NCI-H345 treated with DMSO at 0.1 percent for 48 hours (cell line): Measurements from ENCODE around the gene TMEM95.
"Not testable (repeated sequence)": the region's sequence is repeated elsewhere in the genome, so short reads cannot be mapped to it uniquely, and the experiment has no call there.

Source experiments
- DNase-seq: peaks from one replicate; lab custom pipeline; 2025; ENCODE audit not compliant: unreplicated experiment; lab: John Stamatoyannopoulos, UW

TMEM95 gene

GRCh38 chr17:7323731-7324437, 31.1 kb upstream of the TMEM95 start:
- no peak for DNase-seq

GRCh38 chr17:7324438-7324779, 30.5 kb upstream of the TMEM95 start:
- DNase-seq, result no peak

DNA sequence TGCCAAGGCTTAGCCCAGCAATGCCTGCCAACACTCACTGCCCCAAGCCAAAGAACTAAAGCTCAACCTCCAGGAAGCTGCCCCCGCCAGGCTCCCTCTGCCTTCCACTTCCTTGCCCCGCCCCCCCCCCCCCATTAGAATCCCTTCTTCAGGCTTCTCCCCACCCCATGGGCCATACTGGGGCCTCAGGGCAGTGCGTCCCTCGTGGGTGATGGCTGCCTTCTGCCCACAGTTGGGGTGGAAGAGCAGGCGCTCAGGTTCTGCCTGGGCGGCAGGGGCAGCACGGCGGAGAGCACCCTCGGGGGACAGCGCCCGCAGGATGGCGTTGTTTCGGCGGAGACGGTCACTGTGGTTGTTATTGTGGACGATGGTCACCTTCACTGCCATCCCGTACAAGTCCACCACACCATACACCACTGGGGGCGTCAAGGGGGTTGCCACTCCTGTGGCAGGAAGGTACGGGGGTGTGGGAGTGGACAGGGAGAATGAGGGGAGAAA, 29.9 kb upstream of the TMEM95 start:
- DNase-seq, result no peak

GRCh38 chr17:7326186-7326585, 28.8 kb upstream of the TMEM95 start:
- no peak for DNase-seq

GRCh38 chr17:7327056-7327455, 27.9 kb upstream of the TMEM95 start:
- DNase-seq, result no peak

DNA sequence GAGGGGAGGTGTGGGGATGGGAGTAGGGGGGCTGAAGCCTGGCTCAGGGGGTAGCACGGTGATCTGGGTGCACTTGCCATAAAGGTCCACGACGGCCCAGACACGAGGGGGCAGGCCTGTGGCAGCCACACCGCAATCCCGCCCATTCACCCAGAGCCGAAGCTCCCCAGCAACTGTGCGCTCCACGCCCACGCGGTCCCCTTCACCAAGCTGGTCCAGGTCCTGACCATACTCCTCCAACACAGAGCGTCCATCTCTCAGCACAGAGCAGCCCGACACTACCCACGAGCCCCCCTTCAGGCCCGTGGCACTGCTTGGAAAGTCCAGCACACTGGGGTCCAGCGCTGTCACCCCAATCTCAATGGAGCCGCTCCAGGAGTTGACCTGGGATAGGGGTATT, 27.5 kb upstream of the TMEM95 start:
- no peak for DNase-seq

DNA sequence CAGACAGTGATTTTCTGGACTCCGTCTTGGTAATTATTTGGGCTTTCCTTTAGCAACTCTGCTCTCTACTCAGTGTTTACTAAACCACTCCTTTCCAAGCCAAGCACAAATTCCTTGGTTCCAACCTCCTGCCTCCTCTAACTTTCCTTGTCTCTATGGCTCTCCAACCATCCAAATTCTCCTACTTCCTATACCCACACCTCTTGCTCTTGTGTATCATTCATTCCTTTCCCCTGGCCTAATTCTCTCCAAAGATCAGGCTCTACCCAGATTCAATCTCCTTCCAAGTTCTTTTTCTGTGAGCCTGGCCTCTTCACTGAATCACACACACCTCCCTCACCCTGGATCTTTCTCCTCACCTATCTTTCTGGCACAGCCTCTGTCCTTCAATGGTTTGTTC, 26.9 kb upstream of the TMEM95 start:
- DNase-seq, result no peak

- DNase-seq, result no peak
These were observed 26.0 kb upstream of the TMEM95 start, which contains the start of gene NEURL4 for GRCh38 chr17:7328840-7329373. TSS of gene NEURL4 (minus strand) at chr17:7329335. CDS start at chr17:7329312, 23 bp downstream.

GRCh38 chr17:7329374-7329996, 25.5 kb upstream of the TMEM95 start:
- DNase-seq, result peak; percentile 97

GRCh38 chr17:7329997-7330637, 24.8 kb upstream of the TMEM95 start:
- DNase-seq, result peak; percentile 53

DNA sequence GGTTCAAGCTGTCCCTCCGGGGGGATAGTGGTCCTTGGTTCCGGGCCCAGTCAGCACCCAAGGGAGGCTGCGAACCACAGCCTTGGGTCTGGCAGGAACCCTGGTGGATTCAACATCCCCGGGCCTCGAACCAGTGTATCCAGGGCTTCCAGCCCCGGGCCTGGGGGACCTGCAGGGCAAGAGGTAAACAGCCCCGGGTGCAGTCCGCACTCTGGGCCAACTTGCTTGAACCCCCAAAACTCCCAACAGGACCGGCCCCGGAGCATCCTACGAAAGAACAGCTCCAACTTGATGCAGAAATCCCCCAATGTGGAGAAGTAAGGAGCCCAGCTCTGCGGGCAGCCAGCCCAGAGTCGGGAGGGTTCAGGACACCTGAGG, 24.3 kb upstream of the TMEM95 start:
- DNase-seq, result no peak

DNA sequence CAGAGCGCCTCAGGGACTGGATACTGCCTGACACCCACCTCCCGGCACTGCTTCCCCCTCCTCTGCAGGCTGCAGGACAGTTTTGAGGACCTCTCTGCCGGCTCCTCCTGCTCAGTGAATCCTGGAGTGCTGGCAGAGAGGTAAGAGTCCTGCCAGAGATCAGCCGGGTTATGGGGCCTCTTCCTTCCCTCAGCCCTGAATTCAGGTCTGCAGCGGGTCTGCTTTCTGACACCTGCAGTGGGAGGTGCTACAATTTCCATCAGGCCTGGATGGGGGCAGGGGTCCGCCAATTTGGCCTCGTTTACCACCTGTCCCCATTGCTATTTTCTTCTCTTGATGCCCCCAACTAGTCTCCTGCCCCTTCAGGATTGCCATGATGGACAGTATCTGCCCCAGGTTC, 22.8 kb upstream of the TMEM95 start:
- DNase-seq, result no peak

DNA sequence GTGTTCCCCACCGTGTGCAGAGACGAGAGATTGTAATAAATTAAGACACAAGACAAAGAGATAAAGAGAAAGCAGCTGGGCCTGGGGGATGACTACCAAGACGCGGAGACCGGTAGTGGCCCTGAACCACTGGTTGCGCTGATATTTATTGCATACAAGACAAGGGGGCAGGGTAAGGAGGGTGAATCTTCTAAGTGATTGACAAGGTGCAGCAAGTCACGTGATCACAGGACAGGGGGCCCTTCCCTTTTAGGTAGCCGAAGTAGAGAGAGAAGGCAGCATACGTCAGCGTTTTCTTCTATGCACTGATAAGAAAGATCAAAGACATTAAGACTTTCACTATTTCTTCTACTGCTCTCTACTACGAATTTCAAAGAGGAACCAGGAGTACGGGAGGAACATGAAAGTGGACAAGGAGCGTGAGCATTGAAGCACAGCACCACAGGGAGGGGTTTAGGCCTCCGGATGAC, 22.3 kb upstream of the TMEM95 start:
- DNase-seq, result not testable (repeated sequence)

DNA sequence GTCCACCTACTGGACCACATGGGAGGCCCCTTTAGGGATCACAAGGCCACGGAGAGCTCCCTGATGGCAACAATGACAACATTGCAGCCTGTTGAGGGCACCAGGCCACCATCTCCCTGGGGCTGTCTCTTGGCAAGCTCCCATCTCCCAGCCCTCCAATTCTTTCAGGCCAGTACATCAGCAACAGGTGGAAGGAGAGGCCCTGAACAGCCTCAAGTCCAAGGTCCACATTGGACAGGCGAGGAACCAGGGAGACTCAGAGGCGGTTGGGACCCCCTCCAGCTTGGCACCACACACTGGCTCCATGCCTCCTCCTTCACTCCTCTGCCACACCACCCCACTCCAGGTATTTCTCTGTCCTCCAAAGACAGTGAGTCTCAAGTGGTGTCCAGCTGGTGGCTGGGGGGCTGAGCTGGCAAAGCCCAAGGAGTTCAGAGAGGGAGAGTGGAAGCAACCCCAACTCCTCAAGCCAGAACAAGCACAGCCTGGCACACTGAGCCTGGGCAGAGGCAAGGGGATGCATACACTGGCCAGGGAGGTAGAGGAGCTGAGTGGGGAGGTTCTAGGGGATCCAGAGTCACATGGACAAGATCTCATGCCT, 19.9 kb upstream of the TMEM95 start:
- DNase-seq, result no peak

- DNase-seq, result not testable (repeated sequence)
These were observed 19.2 kb upstream of the TMEM95 start for GRCh38 chr17:7335765-7336164.

GRCh38 chr17:7336240-7337175, 18.4 kb upstream of the TMEM95 start, which contains the start of gene ACAP1:
TSS of gene ACAP1 (plus strand) at chr17:7336529. CDS start at chr17:7336735, 206 bp downstream.
- no peak for DNase-seq

DNA sequence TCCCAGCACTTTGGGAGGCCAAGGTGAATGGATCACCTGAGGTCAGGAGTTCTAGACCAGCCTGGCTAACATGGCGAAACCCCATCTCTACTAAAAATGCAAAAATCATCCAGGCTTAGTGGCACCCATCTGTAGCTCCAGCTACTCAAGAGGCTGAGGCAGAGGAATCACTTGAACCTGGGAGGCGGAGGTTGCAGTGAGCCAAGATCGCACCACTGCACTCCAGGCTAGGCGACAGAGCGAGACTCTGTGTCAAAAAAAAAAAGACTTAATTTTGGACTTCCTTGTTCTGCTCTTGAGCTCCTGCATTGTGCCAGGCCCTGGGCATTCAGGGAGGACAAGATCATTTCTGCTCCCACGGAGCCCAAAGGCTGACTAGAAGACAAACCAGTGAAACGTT, 17.4 kb upstream of the TMEM95 start:
- not testable (repeated sequence) for DNase-seq

DNA sequence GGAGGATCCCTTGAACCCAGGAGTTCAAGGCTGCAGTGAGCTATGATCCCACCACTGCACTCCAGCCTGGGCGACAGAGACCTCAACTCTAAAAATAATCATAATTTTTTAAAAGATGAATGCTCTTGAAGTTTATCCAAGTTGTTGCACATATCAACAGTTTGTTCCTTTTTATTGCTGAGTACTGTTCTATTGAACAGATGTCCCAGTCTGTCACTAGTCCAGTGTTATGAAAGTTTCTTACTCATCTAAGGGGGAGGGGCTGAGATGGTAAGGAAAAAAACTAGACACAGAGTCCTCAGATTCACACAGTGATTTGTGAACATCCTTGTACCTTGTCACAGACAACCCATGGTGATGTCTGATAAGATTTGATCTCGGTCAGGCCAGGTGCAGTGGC, 14.8 kb upstream of the TMEM95 start:
- DNase-seq, result no peak

- no peak for DNase-seq
These were observed 13.1 kb upstream of the TMEM95 start for GRCh38 chr17:7341842-7342241.

DNA sequence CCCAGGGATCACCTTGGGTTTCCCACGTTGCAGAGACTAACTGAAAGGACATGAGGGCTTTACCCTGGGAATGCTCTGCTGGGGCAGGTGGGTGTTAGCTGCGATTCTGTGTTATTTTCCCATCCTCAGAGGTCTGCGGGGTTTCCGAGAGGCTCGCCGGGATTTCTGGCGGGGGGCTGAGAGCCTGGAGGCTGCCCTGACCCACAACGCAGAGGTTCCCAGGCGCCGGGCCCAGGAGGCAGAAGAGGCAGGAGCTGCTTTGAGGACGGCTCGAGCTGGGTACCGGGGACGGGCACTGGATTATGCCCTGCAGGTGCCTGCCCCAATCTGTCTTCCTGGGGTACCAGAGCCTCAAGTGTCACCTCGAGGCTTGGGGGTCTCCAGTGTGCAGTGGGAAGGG, 11.7 kb upstream of the TMEM95 start:
- no peak for DNase-seq
